Uterus (tissue), 4 donors: Measurements from ENCODE around the gene TK1. TPM values are rescaled to one million over a fixed set of nuclear protein-coding genes. Genes with fewer than 3 reads are reported as not detected.

Experiments
- DNase-seq, 2 donors: peaks; one replicate each; pipeline ENCODE4 v3.0.0-alpha.2; 2019 to 2020
- H3K27ac ChIP-seq, 2 donors: fragments of 200-600 bp; sonication (generic); 1 replicate in 1 of 2; 2 replicates in 1 of 2; pipeline ENCODE4 v1.5.1; 2016 to 2018
- H3K27me3 ChIP-seq, 2 donors: fragments of 200-600 bp; sonication (generic); one replicate each; pipeline ENCODE4 v1.5.1; 2018 to 2019; ENCODE audit warnings: control low read depth in 1 of 2
- H3K36me3 ChIP-seq, 2 donors: fragments of 200-600 bp; sonication (generic); one replicate each; pipeline ENCODE4 v1.5.1; 2019; ENCODE audit warnings: control low read depth in 1 of 2
- H3K4me1 ChIP-seq, 2 donors: fragments of 200-600 bp; sonication (generic); one replicate each; pipeline ENCODE4 v1.5.1; 2018 to 2019; ENCODE audit warnings: control low read depth in 1 of 2
- H3K4me3 ChIP-seq, 2 donors: fragments of 200-600 bp; sonication (generic); 1 replicate in 1 of 2; 2 replicates in 1 of 2; pipeline ENCODE4 v1.5.1; 2018 to 2019; ENCODE audit warnings: mild to moderate bottlenecking in 1 of 2
- H3K9me3 ChIP-seq, 2 donors: fragments of 200-600 bp; sonication (generic); one replicate each; pipeline ENCODE4 v1.5.1; 2019; ENCODE audit warnings: control low read depth in 1 of 2
- POLR2A ChIP-seq, 2 donors: fragments of 450-650 bp; IDR thresholded peaks; one replicate each; pipeline ENCODE4 v1.6.1; 2016; ENCODE audit warnings: antibody characterized with exemption in 2 of 2, mild to moderate bottlenecking in 1 of 2, moderate library complexity in 1 of 2
- intact Hi-C: fragments of 100-400 bp; cut with DNase I; formaldehyde crosslinking; loops from one replicate; pipeline ENCODE4 v1.15.1; 2023; ENCODE audit warnings: low total_unique reads
- total RNA-seq, 4 donors: library from RNA; depleted of rRNA in 3 of 4; stranded (reverse); fragments of >200 nt in 3 of 4; gene quantifications; one replicate each; pipeline versions ENCODE4 v1.1.0 to v1.2.4, GENCODE V29; 2014 to 2023
- TF ChIP-seq, protein P1 (sequence below), 4 experiments: fragments of 200-600 bp in 2 of 4; fragments of 450-650 bp in 2 of 4; sonication (generic) in 2 of 4; IDR thresholded peaks; one replicate each; pipeline ENCODE4 v1.5.1; 2016 to 2019; ENCODE audit warnings: antibody characterized with exemption in 4 of 4, mild to moderate bottlenecking in 2 of 4, moderate library complexity in 1 of 4
- donor health status: DM: yes; HTN: yes; CAD: no.

The TK1 gene
- total RNA-seq, 4 donors from 2014 or later, result 1.4 to 40.8 TPM; not detected in 2

DNA sequence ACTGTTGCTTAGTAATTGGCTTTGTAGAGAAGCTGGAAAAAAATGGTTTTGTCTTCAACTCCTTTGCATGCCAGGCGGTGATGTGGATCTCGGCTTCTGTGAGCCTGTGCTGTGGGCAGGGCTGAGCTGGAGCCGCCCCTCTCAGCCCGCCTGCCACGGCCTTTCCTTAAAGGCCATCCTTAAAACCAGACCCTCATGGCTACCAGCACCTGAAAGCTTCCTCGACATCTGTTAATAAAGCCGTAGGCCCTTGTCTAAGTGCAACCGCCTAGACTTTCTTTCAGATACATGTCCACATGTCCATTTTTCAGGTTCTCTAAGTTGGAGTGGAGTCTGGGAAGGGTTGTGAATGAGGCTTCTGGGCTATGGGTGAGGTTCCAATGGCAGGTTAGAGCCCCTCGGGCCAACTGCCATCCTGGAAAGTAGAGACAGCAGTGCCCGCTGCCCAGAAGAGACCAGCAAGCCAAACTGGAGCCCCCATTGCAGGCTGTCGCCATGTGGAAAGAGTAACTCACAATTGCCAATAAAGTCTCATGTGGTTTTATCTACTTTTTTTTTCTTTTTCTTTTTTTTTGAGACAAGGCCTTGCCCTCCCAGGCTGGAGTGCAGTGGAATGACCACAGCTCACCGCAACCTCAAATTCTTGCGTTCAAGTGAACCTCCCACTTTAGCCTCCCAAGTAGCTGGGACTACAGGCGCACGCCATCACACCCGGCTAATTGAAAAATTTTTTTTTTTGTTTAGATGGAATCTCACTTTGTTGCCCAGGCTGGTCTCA is 38.4 kb upstream of the TK1 start:
- intact Hi-C loops, result no loop called here
- Histone ChIP-seq H3K27ac (no peak overlapping the region), H3K9me3 (no peaks in the 10 kb centered on the region), H3K36me3 (no peaks in the 10 kb centered on the region), H3K27me3 (no peaks in the 10 kb centered on the region), H3K4me3 (no peak overlapping the region), H3K4me1 (no peaks in the 10 kb centered on the region)
- DNase-seq, result no peak
- TF ChIP-seq, protein P1, sequence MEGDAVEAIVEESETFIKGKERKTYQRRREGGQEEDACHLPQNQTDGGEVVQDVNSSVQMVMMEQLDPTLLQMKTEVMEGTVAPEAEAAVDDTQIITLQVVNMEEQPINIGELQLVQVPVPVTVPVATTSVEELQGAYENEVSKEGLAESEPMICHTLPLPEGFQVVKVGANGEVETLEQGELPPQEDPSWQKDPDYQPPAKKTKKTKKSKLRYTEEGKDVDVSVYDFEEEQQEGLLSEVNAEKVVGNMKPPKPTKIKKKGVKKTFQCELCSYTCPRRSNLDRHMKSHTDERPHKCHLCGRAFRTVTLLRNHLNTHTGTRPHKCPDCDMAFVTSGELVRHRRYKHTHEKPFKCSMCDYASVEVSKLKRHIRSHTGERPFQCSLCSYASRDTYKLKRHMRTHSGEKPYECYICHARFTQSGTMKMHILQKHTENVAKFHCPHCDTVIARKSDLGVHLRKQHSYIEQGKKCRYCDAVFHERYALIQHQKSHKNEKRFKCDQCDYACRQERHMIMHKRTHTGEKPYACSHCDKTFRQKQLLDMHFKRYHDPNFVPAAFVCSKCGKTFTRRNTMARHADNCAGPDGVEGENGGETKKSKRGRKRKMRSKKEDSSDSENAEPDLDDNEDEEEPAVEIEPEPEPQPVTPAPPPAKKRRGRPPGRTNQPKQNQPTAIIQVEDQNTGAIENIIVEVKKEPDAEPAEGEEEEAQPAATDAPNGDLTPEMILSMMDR (IDR thresholded peaks at IDR 0.05), result no peak
- no peak for TF ChIP-seq POLR2A (IDR thresholded peaks at IDR 0.05)

DNA sequence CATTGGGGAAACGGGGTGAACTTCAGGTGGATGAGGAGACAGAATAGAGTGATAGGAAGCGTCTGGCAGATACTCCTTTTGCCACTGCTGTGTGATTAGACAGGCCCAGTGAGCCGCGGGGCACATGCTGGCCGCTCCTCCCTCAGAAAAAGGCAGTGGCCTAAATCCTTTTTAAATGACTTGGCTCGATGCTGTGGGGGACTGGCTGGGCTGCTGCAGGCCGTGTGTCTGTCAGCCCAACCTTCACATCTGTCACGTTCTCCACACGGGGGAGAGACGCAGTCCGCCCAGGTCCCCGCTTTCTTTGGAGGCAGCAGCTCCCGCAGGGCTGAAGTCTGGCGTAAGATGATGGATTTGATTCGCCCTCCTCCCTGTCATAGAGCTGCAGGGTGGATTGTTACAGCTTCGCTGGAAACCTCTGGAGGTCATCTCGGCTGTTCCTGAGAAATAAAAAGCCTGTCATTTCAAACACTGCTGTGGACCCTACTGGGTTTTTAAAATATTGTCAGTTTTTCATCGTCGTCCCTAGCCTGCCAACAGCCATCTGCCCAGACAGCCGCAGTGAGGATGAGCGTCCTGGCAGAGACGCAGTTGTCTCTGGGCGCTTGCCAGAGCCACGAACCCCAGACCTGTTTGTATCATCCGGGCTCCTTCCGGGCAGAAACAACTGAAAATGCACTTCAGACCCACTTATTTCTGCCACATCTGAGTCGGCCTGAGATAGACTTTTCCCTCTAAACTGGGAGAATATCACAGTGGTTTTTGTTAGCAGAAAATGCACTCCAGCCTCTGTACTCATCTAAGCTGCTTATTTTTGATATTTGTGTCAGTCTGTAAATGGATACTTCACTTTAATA is 37.6 kb upstream of the TK1 start:
- no peaks in the 10 kb centered on the region for H3K36me3 ChIP-seq
- no peak for DNase-seq
- H3K4me3 ChIP-seq, result no peak overlapping the region
- no peaks in the 10 kb centered on the region for H3K9me3 ChIP-seq
- H3K27ac ChIP-seq, result no peak overlapping the region
- H3K4me1 ChIP-seq, result no peaks in the 10 kb centered on the region
- no peaks in the 10 kb centered on the region for H3K27me3 ChIP-seq
- intact Hi-C loops, result no loop called here
- TF ChIP-seq POLR2A (IDR thresholded peaks at IDR 0.05), result no peak
- TF ChIP-seq, protein P1 (IDR thresholded peaks at IDR 0.05), result no peak

DNA sequence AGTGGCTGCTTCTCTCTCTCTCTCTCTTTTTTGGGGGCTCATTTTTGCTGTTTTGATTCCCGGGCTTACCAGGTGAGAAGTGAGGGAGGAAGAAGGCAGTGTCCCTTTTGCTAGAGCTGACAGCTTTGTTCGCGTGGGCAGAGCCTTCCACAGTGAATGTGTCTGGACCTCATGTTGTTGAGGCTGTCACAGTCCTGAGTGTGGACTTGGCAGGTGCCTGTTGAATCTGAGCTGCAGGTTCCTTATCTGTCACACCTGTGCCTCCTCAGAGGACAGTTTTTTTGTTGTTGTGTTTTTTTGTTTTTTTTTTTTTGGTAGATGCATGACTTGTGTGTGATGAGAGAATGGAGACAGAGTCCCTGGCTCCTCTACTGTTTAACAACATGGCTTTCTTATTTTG is 36.9 kb upstream of the TK1 start:
- Histone ChIP-seq H3K9me3 (no peaks in the 10 kb centered on the region), H3K27me3 (no peaks in the 10 kb centered on the region), H3K4me1 (no peaks in the 10 kb centered on the region), H3K4me3 (no peak overlapping the region), H3K27ac (peak overlapping the region; percentile 1 to 61), H3K36me3 (no peaks in the 10 kb centered on the region)
- no peak for TF ChIP-seq POLR2A (IDR thresholded peaks at IDR 0.05)
- TF ChIP-seq, protein P1 (IDR thresholded peaks at IDR 0.05), result no peak
- DNase-seq, result no peak
- intact Hi-C loops, result no loop called here

DNA sequence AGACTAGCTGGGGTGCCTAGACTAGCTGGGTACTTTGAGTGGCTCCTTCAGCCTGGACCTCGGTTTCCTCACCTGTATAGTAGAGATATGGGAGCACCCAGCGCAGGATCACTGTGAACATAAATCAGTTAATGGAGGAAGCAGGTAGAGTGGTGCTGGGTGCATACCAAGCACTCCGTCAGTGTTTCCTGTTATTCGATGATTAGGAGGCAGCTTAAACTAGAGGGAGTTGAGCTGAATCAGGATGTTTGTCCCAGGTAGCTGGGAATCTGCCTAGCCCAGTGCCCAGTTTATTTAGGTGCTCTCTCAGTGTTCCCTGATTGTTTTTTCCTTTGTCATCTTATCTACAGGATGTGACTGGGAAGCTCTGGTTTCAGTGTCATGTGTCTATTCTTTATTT is 36.2 kb upstream of the TK1 start:
- H3K4me3 ChIP-seq, result no peak overlapping the region
- no peaks in the 10 kb centered on the region for H3K27me3 ChIP-seq
- no peaks in the 10 kb centered on the region for H3K4me1 ChIP-seq
- TF ChIP-seq POLR2A (IDR thresholded peaks at IDR 0.05), result no peak
- TF ChIP-seq, protein P1 (IDR thresholded peaks at IDR 0.05), result no peak
- H3K36me3 ChIP-seq, result no peaks in the 10 kb centered on the region
- H3K9me3 ChIP-seq, result no peaks in the 10 kb centered on the region
- peak overlapping the region; percentile 1 to 61 for H3K27ac ChIP-seq
- no peak for DNase-seq
- intact Hi-C loops, result no loop called here
